ENCODE data around the gene DDIT3. TPM values are rescaled to one million over a fixed set of nuclear protein-coding genes. Genes with fewer than 3 reads are reported as not detected.
"Not testable (repeated sequence)": the region's sequence is repeated elsewhere in the genome, so short reads cannot be mapped to it uniquely, and the experiment has no call there.

DDIT3 gene
- total RNA-seq, 1 experiment from 2014 or later = 15.6 TPM

GRCh38 chr12:57515408-57515933, 4.8 kb downstream of the DDIT3 start:
- peaks cover 78% of the 10 kb centered on the region for H3K36me3 ChIP-seq (ENCODE audit: low read depth)

GRCh38 chr12:57514720-57515407, 5.5 kb downstream of the DDIT3 start:
- Histone ChIP-seq H3F3A (ENCODE audit: insufficient read depth, low read depth) (peaks cover 82% of the 10 kb centered on the region), H3K4me2 (no peak overlapping the region), H3K27me3 (ENCODE audit: insufficient read depth, low read depth) (no peaks in the 10 kb centered on the region), H3K4me3 (no peak overlapping the region), H4K20me1 (ENCODE audit: insufficient read depth) (peaks cover 86% of the 10 kb centered on the region), H3K4me1 (replicated peaks; ENCODE audit: insufficient read depth) (peaks cover 12% of the 10 kb centered on the region), H3K79me2 (ENCODE audit: low read depth) (peaks cover 36% of the 10 kb centered on the region), H3K9me3 (ENCODE audit: insufficient read depth, low read depth) (no peaks in the 10 kb centered on the region), H3K36me3 (ENCODE audit: low read depth) (peaks cover 78% of the 10 kb centered on the region), H3K9me2 (ENCODE audit: insufficient read depth) (no peaks in the 10 kb centered on the region), H2AFZ (no peak overlapping the region), H3K27ac (no peak overlapping the region)
- TF ChIP-seq EZH2 (IDR thresholded peaks at IDR 0.05; ENCODE audit: low read depth) = no peak
- TF ChIP-seq CTCF (conservative IDR thresholded peaks at IDR 0.05) = no peak
- BruUV-seq (replicated peaks) = no TSS peak
- DNase-seq = no peak
- CTCF ChIA-PET = no interaction called here
- POLR2A ChIA-PET (ENCODE audit: unreplicated experiment) = interaction anchor here (0.6 kb wide), 1 partner anchor 266 kb away, joined by 4 read pairs; no protein-coding TSS in a partner anchor
- intact Hi-C loops (cut with micrococcal nuclease; ENCODE audit: unreplicated experiment) = no loop called here

More at GRCh38 chr12:57515408-57515933, 4.8 kb downstream of the DDIT3 start:
- Histone ChIP-seq H2AFZ (no peak overlapping the region), H3K27me3 (ENCODE audit: insufficient read depth, low read depth) (no peaks in the 10 kb centered on the region), H3F3A (ENCODE audit: insufficient read depth, low read depth) (peaks cover 84% of the 10 kb centered on the region), H4K20me1 (ENCODE audit: insufficient read depth) (peaks cover 87% of the 10 kb centered on the region), H3K4me3 (no peak overlapping the region), H3K27ac (no peak overlapping the region), H3K9me2 (ENCODE audit: insufficient read depth) (no peaks in the 10 kb centered on the region), H3K9me3 (ENCODE audit: insufficient read depth, low read depth) (no peaks in the 10 kb centered on the region), H3K79me2 (ENCODE audit: low read depth) (peaks cover 39% of the 10 kb centered on the region), H3K4me1 (replicated peaks; ENCODE audit: insufficient read depth) (peaks cover 12% of the 10 kb centered on the region), H3K4me2 (no peak overlapping the region)
- TF ChIP-seq EZH2 (IDR thresholded peaks at IDR 0.05; ENCODE audit: low read depth) (no peak), CTCF (conservative IDR thresholded peaks at IDR 0.05) (no peak)
- intact Hi-C loops (cut with micrococcal nuclease; ENCODE audit: unreplicated experiment) = no loop called here
- BruUV-seq (replicated peaks) = no TSS peak
- ChIA-PET CTCF (no interaction called here), POLR2A (ENCODE audit: unreplicated experiment) (no interaction called here)
- no peak for DNase-seq

- BruUV-seq (replicated peaks); H3K27ac ChIP-seq; H3K27me3 ChIP-seq (ENCODE audit: insufficient read depth, low read depth); H2AFZ ChIP-seq; H3K9me2 ChIP-seq (ENCODE audit: insufficient read depth); H3K4me2 ChIP-seq; intact Hi-C loops (cut with micrococcal nuclease; ENCODE audit: unreplicated experiment); H3K4me3 ChIP-seq; H3K9me3 ChIP-seq (ENCODE audit: insufficient read depth, low read depth); DNase-seq: not testable (repeated sequence)
- H3F3A ChIP-seq (ENCODE audit: insufficient read depth, low read depth) = peaks cover 79% of the 10 kb centered on the region
- peaks cover 86% of the 10 kb centered on the region for H4K20me1 ChIP-seq (ENCODE audit: insufficient read depth)
- ChIA-PET CTCF (interaction anchor here (0.6 kb wide), 1 partner anchor 272 kb away, joined by 4 read pairs; no protein-coding TSS in a partner anchor), POLR2A (ENCODE audit: unreplicated experiment) (interaction anchor here (0.5 to 0.7 kb wide), 2 partner anchors 12 to 1511 kb away, joined by 4 to 7 read pairs; no protein-coding TSS in a partner anchor)
- peaks cover 12% of the 10 kb centered on the region for H3K4me1 ChIP-seq (replicated peaks; ENCODE audit: insufficient read depth)
- H3K79me2 ChIP-seq (ENCODE audit: low read depth) = peaks cover 30% of the 10 kb centered on the region
- H3K36me3 ChIP-seq (ENCODE audit: low read depth) = peaks cover 73% of the 10 kb centered on the region
These were observed 6.1 kb downstream of the DDIT3 start for GRCh38 chr12:57514246-57514645.

- ChIA-PET POLR2A (ENCODE audit: unreplicated experiment) (interaction anchor here (0.7 kb wide), 1 partner anchor 1511 kb away, joined by 4 read pairs; no protein-coding TSS in a partner anchor), CTCF (interaction anchor here (0.6 kb wide), 1 partner anchor 272 kb away, joined by 4 read pairs; no protein-coding TSS in a partner anchor)
- H4K20me1 ChIP-seq (ENCODE audit: insufficient read depth) = peaks cover 86% of the 10 kb centered on the region
- H3K27ac ChIP-seq; H3K27me3 ChIP-seq (ENCODE audit: insufficient read depth, low read depth); H3K4me2 ChIP-seq; H3K9me3 ChIP-seq (ENCODE audit: insufficient read depth, low read depth); H3K9me2 ChIP-seq (ENCODE audit: insufficient read depth); H2AFZ ChIP-seq; H3K4me1 ChIP-seq (replicated peaks; ENCODE audit: insufficient read depth); H3K4me3 ChIP-seq; BruUV-seq (replicated peaks); DNase-seq; intact Hi-C loops (cut with micrococcal nuclease; ENCODE audit: unreplicated experiment): not testable (repeated sequence)
- peaks cover 67% of the 10 kb centered on the region for H3K36me3 ChIP-seq (ENCODE audit: low read depth)
- peaks cover 24% of the 10 kb centered on the region for H3K79me2 ChIP-seq (ENCODE audit: low read depth)
- H3F3A ChIP-seq (ENCODE audit: insufficient read depth, low read depth) = peaks cover 84% of the 10 kb centered on the region
These were observed 6.6 kb downstream of the DDIT3 start for GRCh38 chr12:57513677-57514076.
